Uterus (tissue), 2 donors: ENCODE data around the gene CPSF2.

ENCODE experiments used
- CTCF ChIP-seq, 4 experiments: fragments of 200-600 bp in 2 of 4; fragments of 450-650 bp in 2 of 4; sonication (generic) in 2 of 4; IDR thresholded peaks; one replicate each; pipeline ENCODE4 v1.5.1; 2016 to 2019; ENCODE audit warnings: antibody characterized with exemption in 4 of 4, mild to moderate bottlenecking in 2 of 4, moderate library complexity in 1 of 4
- POLR2A ChIP-seq, 2 donors: fragments of 450-650 bp; IDR thresholded peaks; one replicate each; pipeline ENCODE4 v1.6.1; 2016; ENCODE audit warnings: antibody characterized with exemption in 2 of 2, mild to moderate bottlenecking in 1 of 2, moderate library complexity in 1 of 2

DNA sequence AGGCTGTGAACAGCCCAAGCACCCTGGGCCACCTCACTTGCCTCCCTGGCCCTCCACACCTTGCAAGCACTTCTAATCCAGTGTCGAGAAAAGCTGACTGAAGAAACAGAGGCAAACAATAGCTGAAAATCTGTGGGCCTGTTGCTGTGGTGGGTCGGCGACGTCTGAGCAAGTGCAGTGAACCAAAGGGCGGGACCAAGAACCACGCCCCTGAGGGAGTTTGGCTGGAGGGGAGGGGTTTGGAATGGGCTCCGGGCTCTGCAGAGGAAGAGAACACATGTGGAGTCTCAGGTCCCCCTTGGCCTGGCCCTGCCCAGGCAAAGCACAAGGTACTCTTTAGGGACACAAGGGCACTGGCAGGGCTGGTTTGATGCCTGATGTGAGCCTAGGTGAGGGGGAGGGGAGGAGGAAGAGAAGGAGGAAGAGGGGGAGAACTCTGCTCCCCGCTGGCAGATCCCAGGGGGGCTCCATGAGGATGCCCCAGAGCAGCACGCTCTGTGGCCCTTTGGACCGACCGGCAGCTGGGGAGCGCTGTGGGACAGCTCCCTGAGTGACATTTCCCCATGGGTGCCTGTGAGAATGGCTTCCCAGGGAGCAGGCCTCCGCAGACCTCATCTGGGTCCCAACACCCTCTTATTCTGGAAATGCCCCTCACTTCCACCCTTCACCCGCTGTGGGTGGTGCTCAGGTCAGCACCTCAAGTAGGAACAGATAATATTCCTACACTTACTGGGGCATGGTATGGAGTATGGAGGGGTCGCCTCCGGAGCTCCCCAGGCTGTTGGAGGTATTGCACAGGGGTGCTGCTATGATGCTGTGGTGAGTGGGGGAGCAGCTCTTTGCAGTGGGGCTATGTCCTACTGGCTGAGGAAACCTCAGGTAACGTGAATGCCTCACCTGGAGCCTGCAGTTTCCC is 85.5 kb downstream of the CPSF2 start:
- TF ChIP-seq CTCF (IDR thresholded peaks at IDR 0.05) (no peak), POLR2A (IDR thresholded peaks at IDR 0.05) (no peak)
